GM19468 (cell line): ENCODE results near the gene FGD4.

Experiments
- ATAC-seq: cut with Tn5 transposase; IDR thresholded peaks from one replicate; pipeline ENCODE4 v1.9.1; 2021; ENCODE audit warnings: mild to moderate bottlenecking, moderate library complexity, moderate number of reproducible peaks; ENCODE audit not compliant: unreplicated experiment; ENCODE audit errors: extremely low read depth

FGD4 gene

DNA sequence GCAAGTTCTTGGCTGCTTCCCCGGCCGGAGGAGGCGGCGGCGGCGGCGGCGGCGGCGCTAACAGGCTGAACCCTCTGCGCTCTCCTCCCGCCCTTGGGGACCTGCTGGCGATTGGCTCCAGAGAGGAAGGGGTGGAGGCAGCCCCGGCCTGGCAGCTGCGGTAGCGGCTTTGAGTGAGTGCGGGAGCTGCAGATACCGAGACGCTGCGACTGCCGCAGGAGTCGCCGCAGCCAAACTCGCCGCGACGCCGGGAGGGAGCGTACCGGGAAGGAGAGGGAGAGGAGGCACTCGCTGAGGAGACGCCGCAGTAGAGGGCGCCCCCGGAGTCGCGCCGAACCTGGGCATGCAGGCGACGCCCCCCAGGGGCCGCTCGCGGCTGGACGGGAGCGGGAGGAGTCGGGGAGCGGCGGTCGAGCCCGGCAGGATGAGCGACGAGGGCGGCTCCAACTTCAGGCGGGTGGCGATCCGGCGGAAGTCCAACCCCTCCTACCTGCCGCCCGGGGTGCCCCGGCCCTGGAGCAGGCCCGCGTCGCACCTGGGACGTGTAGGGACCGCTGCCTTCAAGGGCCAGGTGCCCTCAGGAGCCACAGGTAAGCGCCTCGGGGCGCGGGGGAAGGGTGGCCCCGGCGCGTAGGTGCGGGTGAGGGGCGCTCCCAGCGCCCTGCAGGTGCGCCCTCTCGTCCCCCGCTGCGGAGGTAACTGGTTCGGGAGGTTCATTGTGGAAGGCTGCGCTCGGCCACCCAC is at the start of gene FGD4:
Gene FGD4 (plus strand): TSS at position 189 of the 744 bp plus-strand sequence.
- peak; percentile 48 for ATAC-seq

DNA sequence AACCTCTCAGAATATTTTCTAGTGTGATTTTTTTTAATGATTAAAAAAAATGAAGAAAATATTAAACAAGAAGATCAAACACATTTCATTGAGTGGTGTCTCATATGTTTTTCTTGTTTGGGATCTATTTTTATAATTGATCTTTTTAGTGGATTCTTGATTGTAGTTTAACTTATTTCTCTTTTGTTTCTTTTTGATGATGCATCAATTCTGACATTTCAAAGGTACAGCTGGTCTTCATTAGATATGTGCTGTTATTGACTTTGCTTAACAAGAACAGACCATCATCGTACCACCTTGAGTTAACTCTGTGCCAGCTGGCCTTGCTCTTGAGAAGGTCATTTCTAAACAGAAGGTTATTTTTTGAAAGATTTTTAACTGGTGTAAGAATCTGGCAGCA is 45.8 kb upstream of the FGD4 start:
- no peak for ATAC-seq

DNA sequence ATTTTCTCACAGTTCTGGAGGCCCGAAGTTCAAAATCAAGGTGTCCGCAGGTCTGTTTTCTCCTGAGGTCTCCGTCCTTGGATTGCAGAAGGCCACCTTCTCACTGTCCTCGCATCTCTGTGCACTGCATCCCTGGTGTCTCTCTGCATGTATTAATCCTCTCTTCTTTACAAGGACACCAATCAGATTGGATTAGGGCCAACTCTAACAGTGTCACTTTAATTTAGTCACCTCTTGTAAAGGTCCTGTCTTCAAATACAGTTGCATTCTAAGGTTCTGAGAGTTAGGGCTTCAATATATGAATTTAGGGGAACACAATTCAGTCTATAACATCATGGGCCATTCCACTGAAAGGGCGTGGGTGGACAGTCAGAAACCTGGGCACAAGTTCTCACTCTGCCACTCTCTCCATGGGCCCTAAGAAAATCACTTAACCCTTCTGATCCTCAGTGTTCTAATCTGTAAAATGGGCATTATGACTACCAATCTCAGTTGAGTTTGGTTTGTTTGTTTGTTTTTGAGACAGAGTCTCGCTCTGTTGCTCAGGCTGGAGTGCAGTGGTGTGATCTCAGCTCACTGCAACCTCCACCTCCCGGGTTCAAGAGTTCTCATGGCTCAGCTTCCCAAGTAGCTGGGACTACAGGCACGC is 41.6 kb upstream of the FGD4 start:
- ATAC-seq = no peak

DNA sequence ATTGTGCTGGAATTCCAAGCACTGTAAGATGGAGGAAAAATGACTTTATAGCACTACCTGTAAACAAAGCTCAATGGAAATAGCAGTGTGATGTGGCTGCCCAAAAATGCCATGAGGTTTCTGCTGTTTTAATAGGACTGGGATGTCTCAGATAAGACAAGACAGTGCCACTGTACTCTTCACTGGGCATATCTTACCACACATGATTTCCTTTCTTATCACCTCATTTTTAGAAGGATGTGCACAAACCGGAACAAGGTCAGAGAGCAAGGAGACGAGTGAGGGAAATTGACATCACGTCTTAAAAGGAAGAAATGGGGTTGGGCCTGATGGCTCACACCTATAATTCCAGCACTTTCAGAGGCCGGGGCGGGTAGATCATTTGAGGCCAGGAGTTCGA is 38.4 kb upstream of the FGD4 start:
- ATAC-seq = no peak

DNA sequence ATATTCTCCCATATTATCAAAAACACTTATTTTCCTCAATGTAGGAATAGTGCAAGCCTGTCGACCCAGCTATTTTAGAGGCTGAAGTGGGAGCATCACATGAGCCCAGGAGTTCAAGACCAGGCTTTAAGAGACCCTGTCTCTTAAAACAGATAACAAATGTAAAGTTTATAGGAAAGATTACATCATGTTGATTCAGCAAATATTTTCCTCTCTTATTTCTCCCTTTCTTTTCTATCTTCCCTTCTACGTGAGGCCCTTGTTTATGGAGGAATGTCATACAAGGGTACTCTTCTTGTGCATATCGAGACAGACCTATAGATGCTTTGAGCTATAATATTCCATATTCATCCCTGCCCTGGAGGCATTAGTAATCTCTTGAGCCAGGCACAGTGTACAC is 36.5 kb upstream of the FGD4 start:
- no peak for ATAC-seq

DNA sequence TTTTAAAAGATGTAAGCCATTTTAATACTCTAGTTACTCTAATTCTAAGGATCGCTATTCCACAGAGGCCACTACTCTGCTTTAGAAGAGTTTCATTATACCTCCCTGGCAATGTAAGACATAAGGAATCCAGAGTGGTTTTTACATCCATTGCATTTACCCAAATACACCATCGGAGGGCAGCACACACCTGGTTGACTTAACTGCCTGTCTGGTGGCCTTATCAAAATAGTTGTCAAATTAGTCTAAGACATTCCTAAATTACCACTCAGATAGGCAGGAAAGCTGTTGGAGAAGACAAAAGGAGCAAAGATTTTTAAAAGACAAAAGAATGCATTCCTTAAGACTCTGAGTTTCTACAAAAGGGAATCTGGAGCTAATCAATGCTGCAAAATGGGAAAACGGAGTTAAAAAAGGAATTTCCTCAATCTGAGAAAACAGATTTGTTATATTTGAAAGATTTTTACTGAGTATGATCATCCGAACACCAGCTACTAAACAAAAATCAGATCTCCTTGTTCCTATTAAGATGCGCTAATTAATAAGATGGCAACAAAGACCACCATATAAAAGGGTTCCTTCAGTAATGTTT is 33.8 kb upstream of the FGD4 start:
- ATAC-seq = no peak

DNA sequence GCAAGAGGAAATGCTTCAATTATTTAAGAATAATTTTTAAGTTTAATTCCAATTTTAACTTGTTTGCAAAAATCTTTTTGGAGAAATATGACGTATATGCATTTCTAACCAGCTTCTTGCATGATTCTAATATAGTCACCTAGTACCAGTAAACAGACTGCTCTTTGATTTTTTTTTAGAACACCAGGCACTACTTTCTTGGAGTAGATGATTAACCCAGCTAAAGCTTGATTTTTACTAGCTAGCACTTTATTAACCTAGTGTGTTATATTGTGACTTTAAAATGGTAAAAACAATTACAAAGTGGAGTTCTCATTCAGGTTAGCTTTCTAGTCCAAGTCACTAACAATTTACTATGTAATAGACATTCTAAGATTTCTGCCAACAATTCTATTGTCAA is 32.6 kb upstream of the FGD4 start:
- ATAC-seq = no peak

DNA sequence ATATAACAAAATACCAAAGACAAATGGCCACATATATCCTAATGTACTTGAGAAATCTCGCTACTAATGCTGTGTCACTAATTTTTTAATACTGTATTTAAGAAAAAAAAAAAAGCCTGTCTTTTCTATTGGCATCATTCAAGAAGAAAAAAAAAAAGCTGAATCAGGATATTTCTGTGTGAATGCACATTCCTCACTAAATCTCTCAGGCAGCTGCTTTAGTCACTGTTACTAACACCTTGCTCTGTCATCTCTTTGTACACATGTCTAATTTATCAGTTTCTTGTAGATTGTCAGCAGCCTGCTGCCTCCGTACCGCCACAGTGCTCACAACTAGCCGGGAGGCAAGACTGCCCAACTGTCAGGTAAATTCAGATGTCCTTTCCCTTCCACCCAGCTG is 32.0 kb upstream of the FGD4 start:
- no peak for ATAC-seq

DNA sequence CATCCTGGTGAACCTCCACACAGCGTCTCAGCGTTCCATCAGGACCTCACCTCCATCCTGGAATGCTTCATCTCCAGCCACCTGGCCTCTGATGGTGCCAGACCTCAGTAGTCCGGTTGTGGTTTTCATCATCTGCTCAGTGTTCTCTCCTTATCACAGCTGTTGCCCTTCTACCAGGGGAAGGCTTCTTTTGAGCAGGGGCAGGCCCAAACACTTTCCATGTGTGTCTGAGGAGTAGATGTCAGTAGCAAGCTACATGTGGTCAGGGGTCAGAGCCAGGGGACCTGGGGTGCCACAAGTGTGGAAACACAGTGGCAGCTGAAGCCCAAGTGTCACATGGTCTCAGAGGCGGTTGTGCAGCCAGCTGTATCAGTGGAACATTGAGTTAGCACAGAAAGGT is 30.2 kb upstream of the FGD4 start:
- ATAC-seq = no peak

DNA sequence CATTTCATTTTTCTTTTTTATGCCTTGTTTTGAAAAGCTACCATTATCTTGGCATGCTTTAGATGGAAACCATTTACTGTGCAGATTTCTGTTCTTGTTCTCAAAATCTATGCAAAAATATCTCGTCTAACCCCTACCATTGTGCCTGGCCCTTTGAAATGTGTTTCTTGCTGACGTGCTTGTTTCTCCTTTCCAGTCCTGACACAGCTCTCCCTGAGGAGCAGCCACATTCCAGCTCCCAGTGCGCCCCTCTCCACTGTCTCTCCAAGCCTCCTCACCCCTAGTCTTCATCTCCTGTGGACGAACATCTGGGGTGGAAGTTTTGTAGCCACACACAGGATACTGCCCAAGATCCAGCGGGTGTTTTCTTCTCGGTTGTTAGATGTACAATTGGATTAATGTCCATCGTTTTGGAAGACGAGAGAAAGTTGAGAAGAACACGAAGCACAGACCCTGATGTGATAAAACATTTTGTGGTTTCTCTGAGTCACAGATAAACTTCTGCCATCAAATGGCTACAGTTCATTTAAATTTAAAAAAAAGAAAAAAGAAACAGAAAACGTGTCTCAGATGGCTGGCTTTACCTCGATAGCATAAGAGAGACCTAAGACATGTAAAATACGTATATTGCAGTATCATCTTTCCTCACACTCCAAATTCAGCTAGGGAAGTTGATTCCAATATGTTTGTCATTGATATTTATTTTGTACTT is 21.9 kb upstream of the FGD4 start:
- ATAC-seq = no peak

DNA sequence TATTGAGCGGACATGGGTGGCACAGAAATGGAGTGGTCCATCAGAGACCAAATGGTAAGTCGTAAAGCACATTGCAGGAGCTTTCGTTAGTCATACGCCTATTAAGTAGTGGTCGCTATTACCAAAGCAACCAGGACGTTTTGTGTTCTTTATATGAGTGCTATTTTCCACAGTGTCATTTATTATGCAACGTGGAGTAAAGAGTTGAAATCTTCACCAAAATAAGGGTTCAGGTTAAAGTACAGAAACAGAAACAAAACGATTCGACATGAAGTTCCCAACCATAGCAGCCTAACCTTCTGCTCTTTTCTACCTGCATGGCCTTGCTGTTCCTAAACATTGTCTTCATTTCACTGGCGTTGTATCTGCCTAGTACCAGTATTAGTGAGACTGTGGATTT is 20.1 kb upstream of the FGD4 start:
- no peak for ATAC-seq

DNA sequence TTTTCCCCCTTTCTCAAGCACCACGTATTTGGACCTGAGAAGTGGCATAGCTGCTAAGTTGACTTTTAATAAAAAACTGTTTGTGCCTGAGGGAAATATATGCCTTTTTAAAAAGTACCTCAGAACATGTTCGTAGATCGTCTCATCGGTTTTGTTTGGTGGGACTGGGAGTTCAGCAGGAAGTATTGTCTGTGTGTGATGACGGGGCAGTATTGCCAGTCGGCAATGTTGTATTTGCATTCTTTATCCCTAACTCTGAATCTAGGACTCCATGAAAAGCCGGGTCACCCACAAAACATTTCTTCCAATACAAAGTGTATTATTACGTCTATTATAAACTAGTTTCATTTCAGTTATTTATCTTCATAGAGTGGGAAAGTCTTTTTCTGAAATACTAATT is 19.7 kb upstream of the FGD4 start:
- ATAC-seq = no peak

DNA sequence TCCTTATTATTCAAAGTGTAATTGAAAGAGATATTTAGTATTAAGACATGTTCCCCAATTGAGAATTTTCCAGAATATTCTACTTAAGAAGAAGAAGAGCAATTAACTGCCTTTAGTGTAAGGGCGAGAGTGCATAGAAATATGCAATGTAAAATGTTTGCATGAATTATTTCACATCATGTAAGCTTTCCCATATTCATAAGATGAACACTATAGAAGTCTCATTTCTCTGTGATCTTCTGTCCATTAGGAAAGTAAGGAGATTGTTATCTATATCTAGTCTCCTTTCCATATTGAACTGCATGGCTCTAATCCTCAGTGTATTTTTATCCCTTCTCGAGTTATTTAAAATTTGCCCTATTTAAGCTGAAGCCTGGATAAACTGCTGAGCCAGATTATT is 17.1 kb upstream of the FGD4 start:
- no peak for ATAC-seq

DNA sequence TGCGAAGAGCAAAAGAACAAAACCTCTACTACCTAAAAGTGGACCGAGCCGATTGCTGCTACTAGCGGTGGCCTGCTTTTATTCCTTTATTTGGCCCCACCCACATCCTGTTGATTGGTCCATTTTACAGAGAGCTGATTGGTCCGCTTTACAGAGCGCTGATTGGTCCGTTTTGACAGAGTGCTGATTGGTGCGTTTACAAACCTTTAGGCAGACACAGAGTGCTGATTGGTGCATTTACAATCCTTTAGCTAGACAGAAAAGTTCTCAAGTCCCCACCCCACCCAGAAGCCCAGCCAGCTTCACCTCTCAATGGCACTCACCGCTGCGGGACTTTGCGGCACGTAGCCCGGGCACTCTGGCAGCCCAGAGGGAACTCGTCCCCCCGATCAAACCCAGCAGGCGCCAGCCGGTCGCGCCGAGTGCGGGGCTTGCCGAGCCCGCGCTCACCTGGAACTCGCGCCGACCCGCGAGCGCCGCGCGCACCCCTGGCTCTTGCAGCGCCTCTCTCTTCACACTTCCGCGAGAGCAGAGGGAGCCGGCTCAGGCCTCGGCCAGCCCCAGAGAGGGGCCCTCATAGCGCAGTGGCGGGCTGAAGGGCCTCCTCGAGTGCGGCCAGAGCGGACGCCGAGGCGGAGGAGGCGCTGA is 8.7 kb upstream of the FGD4 start:
- no peak for ATAC-seq

DNA sequence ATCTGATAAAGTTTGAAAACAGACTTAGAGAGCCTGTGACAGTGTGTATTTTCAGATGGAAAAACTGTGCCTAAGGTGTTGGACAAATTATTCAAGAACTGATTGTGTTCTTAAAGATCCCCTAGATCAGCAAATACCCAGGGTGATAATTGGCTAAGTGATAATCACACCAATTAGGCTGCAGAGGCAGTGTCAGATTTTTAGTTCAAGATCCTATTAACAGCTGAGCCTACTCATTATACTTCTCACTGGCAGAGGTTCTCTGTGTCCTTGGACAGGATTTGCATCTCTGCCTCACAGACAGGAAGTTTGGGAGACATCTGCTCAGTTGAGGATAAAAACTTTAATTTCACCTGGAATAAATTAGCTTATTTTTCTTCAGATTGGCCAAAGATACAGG is 4.3 kb upstream of the FGD4 start:
- ATAC-seq = no peak

DNA sequence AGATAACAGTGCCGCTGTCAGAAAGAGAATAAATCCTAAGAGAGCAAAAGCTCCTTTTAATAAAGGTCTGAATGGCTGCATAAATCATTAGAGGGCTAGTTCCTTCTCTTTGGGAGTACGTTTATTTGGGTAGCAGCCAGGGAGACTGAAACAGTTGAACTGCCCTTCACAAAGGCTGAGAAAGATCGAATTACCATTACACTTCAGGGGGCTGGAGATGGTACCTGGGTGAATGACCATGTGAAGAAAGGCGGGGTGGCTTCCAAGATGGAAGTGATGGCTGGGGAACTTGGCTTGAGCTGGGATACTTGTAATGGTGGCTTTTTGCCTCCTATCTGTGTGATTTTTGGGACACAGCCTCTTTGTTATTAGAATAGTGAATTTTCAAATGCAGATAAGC is 1.7 kb upstream of the FGD4 start:
- ATAC-seq = no peak

DNA sequence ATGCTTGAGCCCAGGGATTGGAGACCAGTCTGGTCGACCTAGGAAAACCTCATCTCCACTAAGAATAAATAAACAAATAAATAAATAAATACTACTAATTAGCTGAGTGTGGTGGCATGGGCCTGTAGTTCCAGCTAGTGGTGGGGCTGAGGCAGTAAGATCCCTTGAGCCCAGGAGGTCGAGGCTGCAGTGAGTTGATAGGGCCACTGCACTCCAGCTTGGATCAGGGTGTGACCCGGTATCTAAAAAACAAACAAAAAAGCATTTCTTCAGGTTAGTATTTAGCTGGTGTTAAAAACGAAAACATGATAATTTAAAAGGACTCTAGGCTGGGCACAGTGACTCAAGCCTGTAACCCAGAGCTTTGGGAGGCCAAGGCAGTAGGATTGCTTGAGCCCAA is 1.2 kb upstream of the FGD4 start:
- no peak for ATAC-seq

DNA sequence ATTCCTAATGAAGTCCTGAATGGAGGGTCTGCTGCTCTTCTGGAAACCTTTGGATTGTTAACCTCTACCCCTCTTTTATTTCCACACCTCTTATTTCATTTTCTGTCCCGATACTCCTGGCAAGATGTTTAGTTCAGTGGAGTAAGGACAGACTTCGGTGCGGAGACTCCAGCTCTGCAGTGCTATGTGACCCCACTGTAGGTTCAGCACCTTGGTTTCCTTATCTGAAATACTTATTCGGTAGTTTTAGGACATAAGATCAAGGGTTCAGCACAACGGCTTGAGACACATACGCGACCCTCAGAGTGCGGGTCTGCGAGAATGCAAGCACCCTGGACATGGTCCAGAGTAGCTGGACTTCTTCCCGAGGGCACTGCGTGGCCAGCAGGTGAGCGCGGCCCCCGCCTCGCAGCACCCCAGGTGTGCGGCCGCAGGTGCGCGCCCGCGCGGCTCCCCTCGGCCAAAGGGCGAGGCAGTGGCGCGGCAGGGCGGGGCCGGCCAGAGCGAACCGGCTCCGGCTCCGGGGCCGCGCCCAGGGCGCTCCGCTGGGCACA is 465 bp upstream of the FGD4 start:
- no peak for ATAC-seq

DNA sequence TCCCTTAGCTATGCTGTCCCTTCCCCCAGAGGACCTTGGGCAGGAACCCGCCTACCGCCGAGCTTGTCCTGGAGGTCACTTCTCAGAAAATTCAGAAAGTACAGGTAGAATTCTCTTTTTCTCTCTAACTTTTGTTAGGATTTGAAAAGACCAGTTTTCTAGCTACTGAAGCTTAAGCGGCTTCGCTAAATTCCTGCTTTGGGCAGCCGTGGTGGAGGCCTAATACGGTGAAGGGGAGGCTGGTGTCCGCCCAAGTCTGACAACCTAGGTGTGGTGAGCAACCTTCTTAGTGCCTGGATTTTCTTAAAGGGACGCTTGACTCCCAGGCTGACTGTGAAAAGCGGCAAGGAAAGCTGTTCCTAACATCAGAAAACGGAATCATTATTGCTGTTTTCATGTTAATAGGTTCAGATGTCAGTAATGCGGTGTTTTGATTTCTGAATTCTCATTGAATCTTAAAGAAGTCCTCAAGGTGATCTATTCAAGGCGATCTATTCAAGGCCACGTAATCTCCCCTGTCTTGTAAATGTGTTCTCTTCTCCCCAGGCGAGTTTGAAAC is 835 bp downstream of the FGD4 start:
- no peak for ATAC-seq

DNA sequence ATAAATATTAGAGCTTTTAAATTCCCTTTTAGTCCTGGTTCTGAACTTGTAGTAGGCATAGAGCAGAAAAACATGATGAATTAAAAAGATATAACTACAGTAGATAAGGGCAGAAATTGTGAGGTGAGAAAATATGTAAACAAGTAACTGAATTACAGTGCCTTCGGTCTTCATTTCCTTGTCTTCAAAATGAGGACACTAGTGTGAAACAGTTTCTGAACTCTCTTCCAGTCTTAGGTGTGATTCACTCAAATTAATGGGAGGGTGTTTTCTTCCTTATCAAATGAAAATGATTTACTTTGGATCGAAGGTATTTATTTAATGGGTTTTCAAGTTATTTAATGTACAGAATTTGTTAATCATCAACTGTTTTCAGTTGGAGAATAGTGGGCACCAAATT is 1.5 kb downstream of the FGD4 start:
- ATAC-seq = no peak
